HG03175 (cell line): ENCODE measurements around the gene TMEM98.
"Not testable (repeated sequence)": the region's sequence is repeated elsewhere in the genome, so short reads cannot be mapped to it uniquely, and the experiment has no call there.

ENCODE experiments used
- ATAC-seq: cut with Tn5 transposase; IDR thresholded peaks from one replicate; pipeline ENCODE4 v1.9.1; 2021; ENCODE audit warnings: mild to moderate bottlenecking, moderate library complexity; ENCODE audit not compliant: unreplicated experiment

TMEM98 gene

GRCh38 chr17:32976605-32977004 lies 48.7 kb downstream of the TMEM98 start:
- ATAC-seq = no peak

GRCh38 chr17:32980230-32980629 lies 52.3 kb downstream of the TMEM98 start:
- no peak for ATAC-seq

GRCh38 chr17:32981611-32982010 lies 53.7 kb downstream of the TMEM98 start:
- ATAC-seq = not testable (repeated sequence)

- no peak for ATAC-seq
These were observed 57.2 kb downstream of the TMEM98 start for GRCh38 chr17:32985050-32985756.

GRCh38 chr17:32987453-32987805 lies 59.5 kb downstream of the TMEM98 start:
- not testable (repeated sequence) for ATAC-seq

GRCh38 chr17:32987868-32988267 lies 59.9 kb downstream of the TMEM98 start:
- ATAC-seq = not testable (repeated sequence)

- no peak for ATAC-seq
These were observed 60.6 kb downstream of the TMEM98 start for GRCh38 chr17:32988481-32989101.

- no peak for ATAC-seq
These were observed 64.5 kb downstream of the TMEM98 start for GRCh38 chr17:32992321-32993033.

GRCh38 chr17:32993977-32994376 lies 66.0 kb downstream of the TMEM98 start:
- ATAC-seq = no peak
